Medulla oblongata (tissue), 1 donor: ENCODE measurements around the gene WDFY4.
A peak's percentile ranks its signal among the peaks of the same experiment; 100 is the strongest.

Experiments
- DNase-seq: peaks from one replicate; pipeline ENCODE4 v3.0.0-alpha.2; 2015; ENCODE audit errors: extremely low spot score

The WDFY4 gene

DNA sequence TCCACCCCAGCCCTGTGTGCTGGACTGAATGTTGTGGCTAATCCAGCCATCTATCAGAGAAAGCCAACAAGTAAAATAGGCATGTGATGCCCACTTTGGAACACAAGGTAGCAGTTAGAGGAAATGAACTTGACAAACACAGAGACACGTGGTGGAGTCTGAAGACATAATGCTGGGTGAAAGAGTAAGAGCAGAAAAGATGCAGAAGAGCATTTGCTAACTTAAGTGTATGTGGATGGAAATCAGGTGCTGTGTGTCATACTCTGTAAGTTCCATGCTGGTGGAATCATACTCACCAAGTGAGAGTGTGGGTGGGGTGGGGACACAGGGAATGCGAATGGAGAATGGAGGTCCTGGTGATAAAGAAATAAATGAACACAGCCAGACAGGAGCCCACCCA lies 22.8 kb downstream of the WDFY4 start:
- DNase-seq: peak; percentile 23

DNA sequence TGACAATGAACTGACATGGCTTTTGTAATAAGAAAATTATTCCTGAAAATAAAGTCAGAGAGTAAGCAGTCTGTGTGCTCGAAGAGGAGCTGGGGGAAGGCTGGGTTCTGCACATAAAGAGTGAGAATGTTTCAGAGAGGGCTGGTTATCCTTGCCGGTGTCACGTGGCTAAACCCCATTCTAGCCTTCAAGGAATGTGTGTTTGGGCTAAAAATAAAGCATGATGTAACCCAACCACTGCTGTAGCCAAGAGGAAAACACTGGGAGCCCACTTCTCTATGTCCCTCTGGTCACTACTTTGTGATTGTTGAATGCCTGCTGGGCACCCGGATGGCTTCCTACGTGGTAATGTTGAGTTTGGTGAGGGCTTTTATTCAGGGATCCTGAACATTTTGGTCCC lies 23.5 kb downstream of the WDFY4 start:
- DNase-seq: peak; percentile 52

DNA sequence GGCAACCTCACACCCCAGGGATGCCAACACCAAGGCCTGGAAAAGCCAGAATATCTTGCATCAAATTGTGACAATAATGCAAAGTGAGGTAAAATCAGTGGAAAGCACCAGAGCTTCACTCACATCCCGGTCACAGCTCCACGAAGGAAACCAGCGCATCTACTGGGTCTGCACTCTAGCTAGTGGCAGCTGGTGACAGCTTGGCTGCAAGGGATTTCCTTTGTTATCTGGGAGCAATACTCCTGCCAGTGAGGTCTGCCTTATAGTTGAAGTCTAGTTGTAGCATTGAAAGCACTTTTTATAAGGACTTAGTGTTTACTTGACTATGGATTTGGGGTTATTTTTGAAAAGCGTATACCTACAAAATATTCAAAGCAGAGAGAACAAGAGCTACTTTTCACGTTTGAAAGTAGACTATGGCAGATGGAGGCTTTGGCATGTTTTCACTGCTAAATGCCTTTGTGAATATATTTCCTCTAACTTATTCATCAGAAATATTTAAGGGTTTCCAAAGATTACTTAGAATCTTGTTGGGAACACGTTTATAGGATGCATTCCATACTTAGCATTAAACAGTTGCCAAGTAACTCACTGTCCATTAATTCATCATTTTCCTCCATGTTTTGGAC lies 26.1 kb downstream of the WDFY4 start:
- no peak for DNase-seq

GRCh38 chr10:48711830-48712229 lies 27.2 kb downstream of the WDFY4 start:
- no peak for DNase-seq

GRCh38 chr10:48714088-48714487 lies 29.4 kb downstream of the WDFY4 start:
- peak; percentile 39 for DNase-seq

GRCh38 chr10:48716416-48716815 lies 31.7 kb downstream of the WDFY4 start:
- no peak for DNase-seq

GRCh38 chr10:48720611-48721010 lies 35.9 kb downstream of the WDFY4 start:
- DNase-seq: no peak

DNA sequence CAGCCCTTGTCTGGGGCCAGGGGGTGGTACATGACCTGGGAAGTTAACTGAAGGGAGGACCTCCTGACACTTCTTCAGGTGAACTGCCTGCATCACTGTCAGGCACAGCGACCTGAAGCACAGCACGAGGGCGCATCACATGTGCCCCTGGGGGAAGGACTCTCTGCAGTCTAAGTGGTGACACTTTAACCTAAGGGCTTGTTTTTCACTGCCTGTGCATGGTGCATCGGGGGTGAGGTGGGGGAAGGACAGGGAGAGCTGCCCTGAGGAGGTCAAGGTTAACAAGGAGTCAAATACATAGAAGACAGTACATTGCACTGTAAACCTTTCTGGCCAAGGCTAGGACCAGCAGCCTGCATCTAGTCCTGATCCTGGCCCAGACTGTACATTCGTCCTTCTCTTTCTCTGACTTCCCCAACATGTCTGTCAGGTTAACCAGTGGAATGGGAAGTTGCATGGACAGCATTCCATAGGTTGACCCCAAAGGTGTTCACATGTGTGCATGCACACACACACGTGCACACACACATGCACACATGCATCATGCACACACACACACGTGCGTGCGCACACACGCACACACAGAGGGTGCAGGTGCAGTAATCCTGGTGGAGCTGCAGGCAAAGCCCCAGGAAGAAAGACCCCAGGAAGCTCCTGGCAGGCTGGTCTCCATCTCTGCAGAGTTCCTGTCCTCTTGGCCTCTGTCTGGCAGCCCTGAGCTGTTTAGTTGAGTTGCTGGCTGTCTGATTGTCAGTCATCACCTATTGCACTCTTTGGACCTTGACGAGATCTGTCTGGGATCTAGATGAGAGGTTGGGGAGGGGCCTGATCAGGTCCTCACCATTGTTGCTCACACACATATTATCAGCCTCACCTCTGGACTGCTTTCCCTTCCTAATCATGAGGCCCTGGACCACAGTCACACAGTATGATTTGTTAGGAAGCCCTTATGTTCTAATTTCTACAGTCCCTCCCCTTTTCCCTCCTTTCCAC lies 37.8 kb downstream of the WDFY4 start:
- no peak for DNase-seq

DNA sequence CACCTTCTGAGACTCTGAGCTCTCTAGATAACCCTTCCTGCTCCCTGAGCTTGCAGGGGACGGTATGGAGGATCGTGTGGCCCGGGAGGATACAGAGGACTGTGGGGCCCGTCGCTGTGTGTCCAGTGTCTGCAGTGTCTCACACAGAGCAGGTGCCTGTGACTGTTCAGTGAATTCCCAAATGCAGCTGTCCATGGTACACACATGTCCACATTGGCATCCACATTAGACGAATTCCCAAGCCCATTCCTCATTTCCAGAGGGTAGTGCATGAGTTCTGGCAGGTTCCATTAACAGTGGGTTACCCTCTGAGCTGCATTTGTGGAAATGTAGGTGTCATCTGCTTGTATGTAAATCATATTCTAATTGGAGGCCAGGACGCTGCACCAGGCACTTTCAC lies 39.5 kb downstream of the WDFY4 start:
- no peak for DNase-seq

DNA sequence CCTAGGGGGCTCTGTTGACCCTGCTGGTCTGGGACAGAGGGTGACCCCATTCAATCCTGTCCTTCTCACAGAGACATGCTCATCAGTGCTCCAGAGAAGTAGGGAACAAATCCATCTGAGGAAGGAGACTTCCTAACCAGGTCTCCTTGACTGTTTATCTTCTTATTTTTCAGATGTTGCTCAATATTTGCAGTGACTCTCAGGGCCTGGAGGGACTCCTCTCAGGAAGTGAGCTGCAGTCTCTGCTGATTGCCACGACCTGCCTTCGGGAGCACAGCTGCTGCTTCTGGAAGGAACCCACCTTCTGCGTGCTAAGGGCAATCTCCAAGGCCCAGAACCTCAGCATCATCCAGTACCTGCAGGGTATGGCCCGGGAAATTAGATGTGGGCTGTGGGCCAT lies 41.0 kb downstream of the WDFY4 start:
- no peak for DNase-seq

- DNase-seq: no peak
These were observed 43.2 kb downstream of the WDFY4 start for GRCh38 chr10:48727866-48728265.

DNA sequence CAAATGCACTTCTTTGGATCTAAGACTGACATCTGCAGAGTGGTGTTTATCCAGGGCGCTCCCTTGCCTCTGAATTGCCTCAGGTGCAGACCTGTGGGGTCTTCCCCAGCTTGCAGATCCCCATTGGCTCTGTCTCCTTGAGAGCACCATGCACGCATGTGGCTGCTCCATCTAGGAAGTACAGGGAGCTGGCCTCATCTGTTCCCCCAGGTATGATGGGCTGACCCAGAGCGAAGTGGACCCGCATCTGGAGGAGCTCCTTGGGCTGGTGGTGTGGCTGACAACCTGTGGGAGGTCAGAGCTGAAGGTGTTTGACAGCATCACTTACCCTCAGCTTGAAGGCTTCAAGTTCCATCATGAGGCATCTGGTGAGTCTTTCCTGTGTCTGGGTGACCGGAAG lies 44.5 kb downstream of the WDFY4 start:
- DNase-seq: no peak

GRCh38 chr10:48729941-48730457 lies 45.3 kb downstream of the WDFY4 start:
- DNase-seq: no peak

- no peak for DNase-seq
These were observed 46.5 kb downstream of the WDFY4 start for GRCh38 chr10:48731141-48731540.

DNA sequence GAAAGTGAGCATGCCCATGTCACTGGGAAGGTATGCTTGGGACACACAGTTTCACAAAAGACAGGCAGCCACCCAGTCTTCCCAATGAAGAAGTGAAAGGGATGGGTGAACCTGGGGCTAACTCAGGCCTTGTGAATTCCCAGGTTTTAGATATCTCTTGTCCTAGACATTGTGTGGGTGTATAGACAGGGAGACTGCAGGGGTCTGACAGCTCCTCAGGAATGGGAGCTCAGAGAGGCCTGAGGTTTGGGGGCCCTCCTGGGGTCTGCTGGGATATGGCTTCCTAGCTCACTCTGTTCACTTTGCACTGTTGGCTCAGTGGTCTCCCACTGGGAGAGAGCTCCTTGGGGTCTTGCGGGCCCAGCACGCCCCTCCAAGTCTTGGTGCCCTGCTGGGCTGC lies 47.0 kb downstream of the WDFY4 start:
- DNase-seq: no peak

GRCh38 chr10:48733329-48733728 lies 48.7 kb downstream of the WDFY4 start:
- DNase-seq: no peak

DNA sequence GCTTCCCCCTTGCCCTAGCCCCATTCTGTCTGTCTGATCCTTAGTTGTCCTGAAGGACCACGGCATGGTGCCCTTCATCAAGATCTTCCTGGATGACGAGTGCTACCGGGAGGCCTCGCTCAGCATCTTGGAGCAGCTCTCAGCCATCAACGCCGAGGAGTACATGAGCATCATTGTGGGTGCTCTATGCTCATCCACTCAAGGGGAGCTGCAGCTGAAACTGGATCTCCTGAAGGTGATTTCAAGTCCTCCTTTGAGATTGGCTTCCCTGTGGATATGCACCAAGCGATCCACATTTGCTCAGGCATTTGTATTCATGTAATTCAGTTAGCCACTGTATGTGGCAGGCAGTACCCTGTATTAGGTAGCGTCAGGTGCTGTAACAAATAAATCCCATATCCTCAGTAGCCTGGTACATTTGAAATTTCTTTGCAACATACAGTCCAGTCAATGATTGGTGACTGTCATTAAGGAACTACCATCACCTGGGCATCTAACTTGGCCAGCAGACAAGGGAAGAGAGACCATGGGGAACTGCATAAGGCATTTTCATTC lies 51.2 kb downstream of the WDFY4 start:
- DNase-seq: no peak

GRCh38 chr10:48736596-48736995 lies 51.9 kb downstream of the WDFY4 start:
- no peak for DNase-seq

DNA sequence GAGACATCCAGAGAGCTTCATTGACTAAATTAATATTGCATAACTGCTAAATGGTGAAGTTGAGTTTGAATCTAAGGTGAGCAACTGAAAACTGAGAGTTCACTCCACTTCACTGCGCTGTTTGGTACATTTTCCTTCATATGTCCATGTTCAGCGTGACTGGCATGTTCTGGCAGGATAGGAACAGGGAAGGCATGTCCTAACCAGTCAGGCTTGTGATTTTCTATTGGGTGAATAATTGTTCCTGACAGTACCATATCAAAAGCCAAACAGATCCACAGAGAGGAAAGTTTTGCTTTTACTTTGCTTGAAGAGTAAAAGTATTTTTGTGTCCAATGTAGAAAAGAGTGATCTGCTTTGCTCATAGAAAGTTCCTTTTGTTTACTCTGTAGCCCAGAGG lies 53.2 kb downstream of the WDFY4 start:
- no peak for DNase-seq

- DNase-seq: no peak
These were observed 54.5 kb downstream of the WDFY4 start for GRCh38 chr10:48739170-48739569.

- DNase-seq: no peak
These were observed 55.5 kb downstream of the WDFY4 start for GRCh38 chr10:48740015-48740707.

GRCh38 chr10:48740988-48741387 lies 56.3 kb downstream of the WDFY4 start:
- DNase-seq: no peak
